Measurements from ENCODE around the gene AUTS2. TPM values are rescaled to one million over a fixed set of nuclear protein-coding genes. Genes with fewer than 3 reads are reported as not detected.

AUTS2 gene
- total and polyA plus RNA-seq, 9 of the 15 experiments (the other 6 are each of a cell fraction or from before 2014, with no cell fraction given): 0.58 TPM; not detected in 8

- Histone ChIP-seq H2AFZ (ENCODE audit: low read depth, low read length) (no peak overlapping the region), H4K20me1 (replicated peaks; ENCODE audit: control insufficient read depth, insufficient read depth, low read length) (no peaks in the 10 kb centered on the region; the same call in 1 of the 2 replicates), H3K4me1 (replicated peaks in 1 of 2; ENCODE audit: control insufficient read depth in 2 of 2, insufficient read depth in 2 of 2, low read length in 2 of 2) (no peaks in the 10 kb centered on the region), H3K9ac (ENCODE audit: insufficient read depth in 1 of 2, low read depth in 2 of 2, low read length in 2 of 2) (no peak overlapping the region), H3K27me3 (ENCODE audit: control insufficient read depth in 2 of 2, insufficient read depth in 2 of 2, low read length in 2 of 2) (peaks cover 6 to 29% of the 10 kb centered on the region in 2 experiments; a peak in 4 of 5 replicates), H3K27ac (ENCODE audit: extremely low read depth, low read depth, low read length) (no peak overlapping the region), H3K9me3 (replicated peaks; ENCODE audit: control insufficient read depth, insufficient read depth, low read depth, low read length) (no peaks in the 10 kb centered on the region), H3K9me1 (ENCODE audit: control insufficient read depth, insufficient read depth, low read length) (no peaks in the 10 kb centered on the region), H3K79me2 (ENCODE audit: control insufficient read depth, insufficient read depth, low read length) (no peaks in the 10 kb centered on the region), H3K36me3 (ENCODE audit: control insufficient read depth, insufficient read depth, low read length) (no peaks in the 10 kb centered on the region), H3K4me2 (ENCODE audit: insufficient read depth, low read length) (no peak overlapping the region), H3K4me3 (no peak overlapping the region)
- ChIA-PET POLR2A (no interaction called here), CTCF (ENCODE audit: low intra/inter-chr PET ratio) (no interaction called here)
- WGBS (ENCODE audit: insufficient coverage, low coverage, missing lambda C conversion rate): 2% methylated on average over 3 of the region's 3 CpGs
- DNase-seq (ENCODE audit: extremely low read depth in 1 of 4, low spot score in 3 of 4) (no peak), FAIRE-seq (no peak), ATAC-seq (no peak)
- intact Hi-C loops (cut with micrococcal nuclease) (no loop called here), in situ Hi-C loops (cut with MboI) (no loop called here)
- TF ChIP-seq RFX1 (IDR thresholded peaks at IDR 0.05) (peak; percentile 77), ZNF174 (CRISPR knock-in tag; IDR thresholded peaks at IDR 0.05) (no peak), ZNF609 (CRISPR knock-in tag; IDR thresholded peaks at IDR 0.05; ENCODE audit: borderline replicate concordance) (no peak)
- no TSS peak for BruUV-seq (replicated peaks)
Measured at GRCh38 chr7:70706698-70707097, 1108.4 kb downstream of the AUTS2 start.
